ENCODE results near the gene THSD4. TPM values are rescaled to one million over a fixed set of nuclear protein-coding genes. Genes with fewer than 3 reads are reported as not detected.
"Not testable (repeated sequence)": the region's sequence is repeated elsewhere in the genome, so short reads cannot be mapped to it uniquely, and the experiment has no call there.

Gene THSD4
- total RNA-seq, 1 donor from 2014 or later: 116 TPM

DNA sequence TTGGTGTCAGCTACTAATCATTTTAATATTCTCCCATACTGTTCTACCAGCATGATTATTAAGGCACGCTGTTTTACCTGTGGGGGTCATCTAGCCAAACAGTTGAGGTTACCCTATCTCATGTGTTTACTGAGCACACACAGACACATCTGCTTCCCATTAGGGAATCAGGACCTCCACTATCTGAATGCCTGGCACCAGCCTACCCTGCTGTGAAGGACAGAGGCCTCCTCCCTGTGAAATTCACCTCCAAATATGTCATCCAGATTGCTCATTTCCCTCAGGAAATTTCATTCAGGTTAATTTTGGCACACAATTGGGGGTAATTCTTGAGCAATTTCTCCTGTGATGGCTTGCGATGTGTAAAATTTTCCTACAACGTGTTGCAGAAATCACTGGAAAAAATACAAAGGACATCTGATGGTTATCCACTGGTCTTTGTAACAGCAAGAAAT is 539.5 kb downstream of the THSD4 start:
- intact Hi-C loops (cut with DNase I): loop anchor here (5.0 kb wide), 2 partner anchors 78 to 207 kb away; no protein-coding TSS in a partner anchor
- DNase-seq (ENCODE audit: low spot score): no peak

DNA sequence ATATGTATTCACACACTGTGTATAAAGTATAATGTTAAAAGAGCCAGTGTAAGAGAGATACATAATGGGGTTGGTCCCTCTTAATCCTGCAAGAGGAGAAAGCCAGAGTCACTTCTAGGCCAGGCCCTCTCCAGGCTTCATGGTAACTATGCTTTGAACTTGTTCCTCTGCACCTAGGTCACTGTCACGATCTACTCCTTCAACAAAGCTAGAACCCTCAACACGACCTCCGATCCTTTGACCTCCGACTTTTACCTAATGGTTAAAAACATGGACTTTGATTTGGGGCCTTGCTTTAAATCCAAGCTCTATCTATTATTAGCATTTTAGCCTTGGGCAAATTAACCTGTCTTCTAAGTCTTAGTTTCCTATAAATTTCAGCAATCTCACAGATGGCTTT is 541.2 kb downstream of the THSD4 start:
- intact Hi-C loops (cut with DNase I): no loop called here
- no peak for DNase-seq (ENCODE audit: low spot score)

DNA sequence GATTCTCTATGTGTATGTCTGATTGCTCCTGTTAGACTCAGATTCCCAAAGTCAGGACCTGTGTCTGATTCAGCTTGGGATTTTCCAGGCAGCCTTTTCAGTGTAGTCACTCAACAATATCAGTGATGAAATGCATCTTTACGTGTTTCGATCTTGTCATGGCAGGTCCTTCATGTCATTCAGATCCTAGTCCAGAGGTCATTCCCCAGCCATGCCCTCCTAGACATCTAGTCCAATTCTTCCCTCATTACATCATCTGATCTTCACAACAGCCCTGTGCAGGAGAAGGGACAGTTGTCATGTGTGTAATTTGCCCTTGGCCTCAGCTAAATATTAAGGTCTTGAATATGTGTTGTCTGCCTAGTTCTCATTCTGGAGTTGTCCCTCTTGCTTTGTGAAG is 541.9 kb downstream of the THSD4 start:
- no peak for DNase-seq (ENCODE audit: low spot score)
- intact Hi-C loops (cut with DNase I): no loop called here

DNA sequence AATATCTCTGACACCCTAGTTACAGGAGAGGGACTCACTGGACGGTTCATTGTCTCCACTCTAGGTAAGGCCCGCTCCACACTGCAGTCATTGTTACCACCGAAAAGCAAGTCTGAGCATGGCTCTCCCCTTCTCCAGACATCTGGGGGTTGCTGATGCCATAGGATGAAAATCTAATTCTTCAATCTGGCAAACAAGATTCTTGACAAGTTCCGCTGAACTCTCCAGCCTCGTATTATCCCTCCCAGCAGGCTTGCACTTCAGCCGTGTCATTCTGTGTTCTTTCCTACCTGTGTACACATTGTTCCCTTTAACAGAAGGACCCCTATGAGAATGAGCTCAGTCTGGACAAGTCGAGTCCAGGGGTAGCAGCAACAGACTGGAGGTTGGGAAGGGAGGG is 542.8 kb downstream of the THSD4 start:
- no peak for DNase-seq (ENCODE audit: low spot score)
- intact Hi-C loops (cut with DNase I): no loop called here

DNA sequence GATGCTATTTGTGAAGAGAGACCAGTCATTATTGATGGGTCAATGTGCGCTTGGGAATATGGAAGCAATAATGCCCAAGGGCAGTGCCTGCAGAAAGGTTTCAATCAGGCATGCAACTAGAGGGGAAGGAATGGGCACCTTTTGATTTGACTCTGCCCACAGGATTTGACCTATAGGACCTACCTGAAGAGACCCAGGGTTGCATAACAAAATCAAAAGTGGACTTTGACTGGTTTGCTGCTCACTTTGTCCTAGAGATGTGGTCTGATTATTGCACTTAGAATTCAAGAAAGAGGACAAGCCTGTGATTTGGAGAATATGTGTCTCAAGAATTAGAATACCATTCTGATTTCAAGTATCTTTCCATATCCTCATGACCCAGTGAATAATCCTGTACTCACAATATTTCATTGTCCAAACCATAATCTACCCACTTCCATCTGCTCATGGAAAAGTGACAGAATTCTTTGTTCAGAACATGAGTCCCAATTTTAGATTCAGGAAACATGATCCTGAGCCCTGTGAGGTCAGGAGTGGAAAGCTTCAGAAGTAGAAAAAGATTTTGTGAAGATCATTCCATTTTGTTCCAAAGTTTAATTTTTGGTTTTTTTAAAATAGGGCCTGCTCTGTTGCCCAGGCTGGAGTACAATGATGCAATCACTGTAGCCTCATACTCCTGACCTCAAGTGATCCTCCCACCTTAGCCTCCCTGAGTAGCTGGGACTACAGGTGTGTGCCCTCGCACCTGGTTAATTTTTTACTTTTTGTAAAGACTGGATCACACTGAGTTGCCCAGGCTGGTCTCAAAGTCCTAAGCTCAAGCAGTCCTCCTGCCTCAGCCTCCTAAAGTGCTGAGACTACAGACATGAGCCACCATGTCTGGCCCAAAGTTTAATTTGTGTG is 543.8 kb downstream of the THSD4 start:
- intact Hi-C loops (cut with DNase I): no loop called here
- no peak for DNase-seq (ENCODE audit: low spot score)

DNA sequence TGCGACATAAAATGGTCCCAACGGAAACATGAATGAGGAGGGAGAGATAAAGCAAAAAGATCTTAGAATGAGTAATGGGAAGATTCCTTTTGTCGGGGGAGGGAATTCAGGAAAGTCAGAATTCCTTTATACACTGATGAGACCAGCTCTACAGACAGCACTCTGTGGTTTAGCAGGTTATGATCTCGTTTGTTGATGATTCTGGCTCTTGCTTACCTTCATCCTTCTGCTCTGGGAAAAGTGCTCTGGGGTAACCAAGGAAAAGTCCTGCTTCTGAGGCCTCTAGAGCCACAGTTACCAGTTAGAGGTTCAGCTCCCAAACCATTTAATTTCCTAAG is 544.4 kb downstream of the THSD4 start:
- intact Hi-C loops (cut with DNase I): loop anchor here (5.0 kb wide), 1 partner anchor 48 kb away; no protein-coding TSS in a partner anchor

DNA sequence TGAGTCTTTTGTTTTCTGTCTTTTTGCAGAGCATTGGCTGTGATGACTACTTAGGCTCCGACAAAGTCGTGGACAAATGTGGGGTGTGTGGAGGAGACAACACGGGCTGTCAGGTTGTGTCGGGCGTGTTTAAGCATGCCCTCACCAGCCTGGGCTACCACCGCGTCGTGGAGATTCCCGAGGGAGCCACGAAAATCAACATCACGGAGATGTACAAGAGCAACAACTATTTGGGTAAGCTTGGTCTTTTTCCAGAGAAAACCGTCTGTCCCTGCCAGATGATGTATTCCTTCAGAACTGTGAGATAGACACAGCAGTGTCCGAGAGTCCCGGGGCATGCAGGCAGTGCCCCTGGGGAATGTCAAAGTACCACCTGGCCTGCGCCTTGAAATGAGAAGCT is 545.2 kb downstream of the THSD4 start:
- DNase-seq (ENCODE audit: low spot score): no peak
- intact Hi-C loops (cut with DNase I): loop anchor here (5.0 kb wide), 1 partner anchor 47 kb away; no protein-coding TSS in a partner anchor

More for the DNA sequence above, 544.4 kb downstream of the THSD4 start:
- no peak for DNase-seq (ENCODE audit: low spot score)

DNA sequence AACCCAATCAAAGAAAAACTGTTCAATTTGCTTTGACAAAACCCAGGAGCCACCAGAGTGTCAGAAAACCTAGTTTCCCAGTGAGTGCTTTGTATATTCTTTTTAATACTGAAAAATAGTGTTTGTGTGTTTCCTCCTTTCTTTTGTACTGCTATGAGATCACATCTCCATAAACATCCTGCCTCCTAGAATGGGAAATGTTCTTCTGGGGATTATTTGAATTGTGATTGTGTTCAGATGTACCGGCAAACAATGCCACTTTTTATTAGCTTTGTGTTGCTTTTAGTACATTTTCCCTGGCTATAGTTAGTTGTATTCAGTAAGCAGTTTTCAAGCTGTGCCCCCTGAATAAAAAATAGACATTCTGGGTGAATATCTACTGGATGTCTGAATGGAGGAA is 547.0 kb downstream of the THSD4 start:
- DNase-seq (ENCODE audit: low spot score): no peak
- intact Hi-C loops (cut with DNase I): loop anchor here (5.0 kb wide), 1 partner anchor 45 kb away; no protein-coding TSS in a partner anchor

DNA sequence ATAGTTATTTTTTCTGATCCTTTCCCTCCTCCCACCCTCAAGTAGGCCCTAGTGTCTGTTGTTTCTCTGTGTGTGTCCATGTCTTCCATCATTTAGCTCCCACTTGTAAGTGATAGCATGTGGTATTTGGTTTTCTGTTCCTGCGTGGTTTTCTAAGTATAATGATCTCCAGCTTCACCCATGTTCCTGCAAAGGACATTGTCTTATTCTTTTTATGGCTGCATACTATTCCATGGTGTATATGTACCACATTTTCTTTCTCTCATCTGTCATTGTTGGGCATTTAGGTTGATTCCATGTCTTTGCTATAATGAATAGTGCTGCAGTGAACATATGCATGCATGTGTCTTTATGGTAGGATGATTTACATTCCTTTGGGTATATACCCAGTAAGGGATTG is 549.4 kb downstream of the THSD4 start:
- intact Hi-C loops (cut with DNase I): loop anchor here (5.0 kb wide), 1 partner anchor 43 kb away; no protein-coding TSS in a partner anchor
- no peak for DNase-seq (ENCODE audit: low spot score)

DNA sequence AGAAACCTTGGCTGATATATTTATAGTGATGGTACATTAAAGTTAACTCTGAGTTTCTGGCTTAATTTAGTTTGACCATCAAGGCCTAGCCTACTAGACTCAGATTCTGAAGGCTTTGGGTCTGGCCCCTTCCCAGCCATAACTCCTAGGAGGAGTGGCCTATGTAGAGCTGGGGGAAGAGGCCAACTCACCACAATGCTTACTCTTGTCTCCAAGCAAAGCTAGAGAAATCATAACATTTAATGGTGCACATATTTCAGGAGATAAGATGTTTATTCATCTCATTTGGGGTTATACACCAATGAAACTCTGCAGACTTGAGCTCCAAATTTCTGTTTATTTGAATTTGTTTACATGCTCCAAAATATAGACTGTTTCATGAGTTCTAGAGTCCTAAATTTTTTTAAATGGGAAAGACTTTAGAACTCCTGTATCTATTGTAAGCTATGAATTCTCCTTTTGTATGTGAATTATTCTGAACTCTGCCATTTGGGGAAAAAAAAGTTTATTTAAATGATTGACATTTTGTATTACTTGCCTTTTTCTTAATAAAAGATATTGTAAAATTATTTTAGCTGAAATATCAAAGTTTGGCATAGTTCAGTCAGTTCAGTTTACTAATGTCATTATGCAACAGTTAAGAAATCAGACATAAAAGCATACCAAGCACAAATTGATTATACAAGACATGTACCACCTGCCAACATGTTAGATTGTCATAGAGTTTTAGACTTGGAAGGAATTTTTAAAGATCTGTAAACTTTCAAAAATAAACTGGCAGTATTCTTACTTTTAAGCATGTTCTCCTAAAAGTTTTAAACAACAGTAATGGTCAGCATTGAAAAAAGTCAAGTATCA is 551.7 kb downstream of the THSD4 start:
- intact Hi-C loops (cut with DNase I): no loop called here
- DNase-seq (ENCODE audit: low spot score): no peak

DNA sequence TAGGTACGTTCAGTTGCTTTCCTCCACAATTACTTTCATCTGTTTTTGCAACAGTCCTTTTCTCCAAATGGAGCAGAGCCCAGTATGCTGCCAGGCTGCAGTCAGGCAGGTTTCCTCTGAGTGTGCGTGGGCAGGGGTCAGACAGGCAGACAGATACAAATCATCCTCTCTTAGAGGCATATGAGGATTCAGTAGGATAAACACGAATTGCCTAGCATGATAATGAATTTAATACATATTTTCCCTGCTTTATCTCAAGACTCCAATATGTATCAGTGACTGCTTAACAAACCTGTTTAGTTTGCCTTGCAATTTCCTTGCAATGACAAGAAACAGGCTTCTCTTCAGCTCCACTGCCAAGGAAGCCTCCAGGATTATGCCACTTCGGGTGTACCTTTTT is 554.4 kb downstream of the THSD4 start:
- intact Hi-C loops (cut with DNase I): no loop called here
- DNase-seq (ENCODE audit: low spot score): no peak

DNA sequence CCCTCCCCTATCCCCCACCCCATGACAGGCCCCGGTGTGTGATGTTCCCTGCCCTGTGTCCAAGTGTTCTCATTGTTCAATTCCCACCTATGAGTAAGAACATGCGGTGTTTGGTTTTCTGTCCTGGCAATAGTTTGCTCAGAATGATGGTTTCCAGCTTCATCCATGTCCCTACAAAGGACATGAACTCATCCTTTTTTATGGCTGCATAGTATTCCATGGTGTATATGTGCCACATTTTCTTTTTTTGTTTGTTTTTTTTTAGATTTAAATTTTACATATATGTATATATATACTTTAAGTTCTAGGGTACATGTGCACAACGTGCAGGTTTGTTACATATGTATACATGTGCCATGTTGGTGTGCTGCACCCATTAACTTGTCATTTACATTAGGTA is 555.0 kb downstream of the THSD4 start:
- intact Hi-C loops (cut with DNase I); DNase-seq (ENCODE audit: low spot score): not testable (repeated sequence)

DNA sequence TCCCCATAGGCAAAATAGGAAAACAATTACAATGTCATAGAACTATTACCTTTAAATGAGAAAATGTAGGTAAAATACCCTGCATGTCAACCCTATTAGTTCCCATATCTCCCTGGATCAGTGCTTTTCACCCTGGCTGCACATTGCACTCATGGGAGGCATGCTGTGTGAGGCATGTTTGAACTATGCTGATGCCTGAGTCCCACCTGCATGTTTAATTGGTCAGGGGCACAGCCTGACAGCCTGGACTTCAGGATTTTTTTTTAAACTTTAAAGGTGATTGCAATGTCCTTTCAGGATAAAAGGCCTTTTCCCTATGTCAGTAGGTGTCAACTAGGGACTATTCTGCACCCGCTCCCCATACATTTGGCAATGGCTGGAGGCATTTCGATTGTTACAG is 559.1 kb downstream of the THSD4 start:
- intact Hi-C loops (cut with DNase I): no loop called here
- no peak for DNase-seq (ENCODE audit: low spot score)

DNA sequence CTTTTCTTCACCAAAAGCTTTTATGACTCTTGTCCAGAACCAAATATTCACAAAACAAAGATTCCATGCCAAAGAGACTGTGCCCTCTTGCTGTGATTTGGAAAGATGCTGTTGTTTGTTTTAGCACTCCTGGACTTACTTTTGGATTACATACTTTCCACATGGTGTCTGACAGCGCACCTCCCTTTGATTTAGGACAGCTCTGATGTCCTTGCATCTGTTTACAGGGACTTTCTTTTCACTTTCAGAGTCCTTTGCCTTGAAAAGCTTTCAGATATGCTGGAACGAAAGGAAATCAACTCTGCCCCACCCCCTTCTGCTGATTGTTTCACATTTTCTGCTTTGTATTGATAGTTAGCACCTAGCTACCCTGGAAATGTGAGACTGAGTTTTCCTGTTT is 562.1 kb downstream of the THSD4 start:
- DNase-seq (ENCODE audit: low spot score): no peak
- intact Hi-C loops (cut with DNase I): no loop called here

DNA sequence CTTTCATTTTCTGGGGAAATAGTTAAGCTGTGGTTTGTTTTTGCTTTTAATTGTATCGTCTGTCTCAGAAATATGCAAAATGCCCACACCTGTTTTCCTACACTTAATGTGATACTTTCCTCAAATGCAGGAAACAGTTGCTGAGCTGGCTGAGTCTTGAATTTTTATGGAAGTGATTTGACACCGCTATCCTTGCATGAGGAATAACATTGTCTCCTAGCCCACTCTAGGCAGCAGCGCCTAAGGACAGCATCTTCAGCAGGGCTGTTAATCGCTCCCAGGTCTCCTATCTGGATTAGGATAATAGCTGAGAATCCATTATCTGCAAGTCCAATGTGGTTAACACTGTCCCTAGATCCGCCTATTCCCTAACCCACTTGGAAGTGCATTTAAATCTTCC is 562.5 kb downstream of the THSD4 start:
- intact Hi-C loops (cut with DNase I): no loop called here
- no peak for DNase-seq (ENCODE audit: low spot score)

DNA sequence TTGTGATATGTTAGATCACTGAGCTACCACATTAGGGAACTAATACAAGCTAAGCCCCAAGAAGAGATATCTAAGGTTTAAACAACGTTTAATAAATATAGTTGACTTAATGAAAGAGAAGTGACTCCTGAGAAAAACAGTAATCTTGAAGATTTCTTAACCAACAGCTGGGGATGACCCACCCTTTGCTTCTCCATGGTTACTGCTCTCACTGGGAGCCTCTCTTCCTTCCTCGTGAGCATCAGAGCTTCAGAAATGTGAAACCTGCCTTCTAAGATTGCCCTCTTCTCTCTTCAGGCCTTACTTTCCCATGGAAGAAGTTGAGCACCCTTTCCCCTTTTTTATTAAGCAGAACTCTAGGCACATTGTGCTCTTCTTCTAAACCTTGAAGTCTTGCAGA is 562.9 kb downstream of the THSD4 start:
- no peak for DNase-seq (ENCODE audit: low spot score)
- intact Hi-C loops (cut with DNase I): no loop called here

DNA sequence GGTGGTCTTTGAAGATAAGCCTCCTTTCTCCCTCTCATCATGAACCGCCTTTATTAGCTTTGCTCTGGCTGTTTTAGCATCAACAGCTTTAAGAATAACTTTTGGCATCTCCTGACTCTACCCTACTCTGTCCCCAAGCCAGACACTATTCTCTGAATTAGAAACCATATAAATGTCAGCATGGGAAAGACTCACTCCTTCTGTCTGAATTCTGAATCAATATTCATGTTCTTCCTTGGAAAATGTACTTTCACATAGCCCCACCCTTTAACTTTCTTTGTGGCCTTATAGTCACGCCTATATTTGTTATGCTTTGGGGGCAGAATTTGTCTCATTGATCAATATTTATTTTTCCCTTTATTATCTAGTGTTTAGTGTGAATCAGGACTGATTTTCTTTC is 563.3 kb downstream of the THSD4 start:
- intact Hi-C loops (cut with DNase I): no loop called here
- DNase-seq (ENCODE audit: low spot score): no peak

DNA sequence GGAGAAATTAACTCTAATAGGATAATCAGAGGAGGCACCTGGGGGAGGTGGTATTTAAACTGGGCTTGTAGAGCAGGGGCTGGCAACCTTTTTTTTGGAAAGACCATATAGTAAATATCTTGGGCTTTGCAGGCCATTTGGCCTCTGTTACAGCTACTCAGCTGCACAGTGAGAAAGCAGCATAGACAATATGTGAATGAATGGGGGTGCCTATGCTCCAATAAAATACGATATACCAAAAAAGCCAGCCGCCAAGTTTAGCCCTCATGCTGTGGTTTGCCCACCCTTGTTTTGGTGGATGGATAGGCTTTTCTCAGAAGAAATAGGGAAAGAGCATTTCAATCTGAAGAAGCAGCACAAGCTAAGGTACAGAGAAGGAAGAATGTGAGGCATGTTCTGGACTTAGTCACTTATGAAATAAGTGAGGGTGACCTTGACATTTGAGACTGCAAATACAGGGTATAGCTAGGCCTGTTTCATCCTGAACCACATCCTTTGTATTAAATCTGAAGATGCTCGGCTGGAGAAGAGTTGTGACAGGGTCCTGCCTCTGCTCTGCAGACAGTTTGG is 564.0 kb downstream of the THSD4 start:
- intact Hi-C loops (cut with DNase I): no loop called here
- no peak for DNase-seq (ENCODE audit: low spot score)

DNA sequence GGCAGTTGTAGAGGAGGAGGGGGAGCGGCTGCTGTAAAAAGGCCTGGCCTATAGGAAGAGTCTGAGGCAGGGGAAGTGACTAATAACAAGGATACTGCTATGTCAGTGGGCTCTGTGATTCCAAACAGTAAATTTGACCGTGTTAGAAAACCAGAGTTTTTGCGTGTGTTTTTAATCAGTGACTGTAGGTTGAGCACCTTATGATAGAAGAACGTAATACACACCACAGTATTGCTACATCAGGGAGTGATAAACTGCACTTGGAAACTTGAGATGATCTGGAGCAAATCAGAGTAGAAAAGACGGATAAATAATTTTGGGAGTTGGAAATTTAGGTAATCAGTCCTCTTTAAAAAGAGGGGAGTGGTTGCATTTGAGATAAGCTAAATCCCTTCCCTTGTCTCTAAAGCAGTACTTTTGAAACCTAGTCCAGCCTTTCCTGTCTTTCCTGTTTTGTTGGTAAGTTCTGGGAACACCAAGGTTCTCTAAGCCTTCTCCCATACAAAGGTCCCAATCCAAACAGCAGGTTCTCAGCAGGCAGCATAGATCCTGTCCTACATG is 564.6 kb downstream of the THSD4 start:
- intact Hi-C loops (cut with DNase I): no loop called here
- DNase-seq (ENCODE audit: low spot score): no peak

DNA sequence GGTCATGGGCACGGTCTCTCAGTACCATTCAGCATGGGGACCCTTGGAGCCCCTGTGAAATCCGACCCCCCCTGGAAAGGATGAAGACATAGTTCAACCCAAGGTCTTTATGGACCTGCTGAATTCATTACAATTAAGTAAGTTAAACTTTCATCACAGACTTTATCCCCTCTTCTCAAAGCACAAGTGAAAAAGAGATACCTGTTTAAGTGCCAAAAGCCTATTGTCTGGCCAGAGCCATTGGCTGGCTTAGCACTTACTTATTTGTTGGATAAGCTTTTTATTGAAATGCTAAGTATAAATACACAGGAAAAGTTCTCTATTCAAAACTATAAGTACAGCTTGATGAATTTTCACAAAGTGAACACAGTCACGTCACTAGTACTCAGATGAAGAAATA is 566.7 kb downstream of the THSD4 start:
- intact Hi-C loops (cut with DNase I): no loop called here
- DNase-seq (ENCODE audit: low spot score): no peak

All from cardiac septum (tissue), 1 donor.